ENCODE data around the gene PLPPR5.

- TF ChIP-seq POLR2A (IDR thresholded peaks at IDR 0.05) (no peak), CTCF (IDR thresholded peaks at IDR 0.05) (no peak)
Measured at GRCh38 chr1:98897479-98897878, 107.2 kb downstream of the PLPPR5 start.

Measured in sigmoid colon (tissue), 3 donors.